HG03025 (cell line): ENCODE measurements around the gene SCART1.

Source experiments
- ATAC-seq: cut with Tn5 transposase; IDR thresholded peaks from one replicate; pipeline ENCODE4 v1.9.1; 2021; ENCODE audit warnings: mild to moderate bottlenecking, moderate library complexity; ENCODE audit not compliant: unreplicated experiment, low FRiP score

The SCART1 gene

DNA sequence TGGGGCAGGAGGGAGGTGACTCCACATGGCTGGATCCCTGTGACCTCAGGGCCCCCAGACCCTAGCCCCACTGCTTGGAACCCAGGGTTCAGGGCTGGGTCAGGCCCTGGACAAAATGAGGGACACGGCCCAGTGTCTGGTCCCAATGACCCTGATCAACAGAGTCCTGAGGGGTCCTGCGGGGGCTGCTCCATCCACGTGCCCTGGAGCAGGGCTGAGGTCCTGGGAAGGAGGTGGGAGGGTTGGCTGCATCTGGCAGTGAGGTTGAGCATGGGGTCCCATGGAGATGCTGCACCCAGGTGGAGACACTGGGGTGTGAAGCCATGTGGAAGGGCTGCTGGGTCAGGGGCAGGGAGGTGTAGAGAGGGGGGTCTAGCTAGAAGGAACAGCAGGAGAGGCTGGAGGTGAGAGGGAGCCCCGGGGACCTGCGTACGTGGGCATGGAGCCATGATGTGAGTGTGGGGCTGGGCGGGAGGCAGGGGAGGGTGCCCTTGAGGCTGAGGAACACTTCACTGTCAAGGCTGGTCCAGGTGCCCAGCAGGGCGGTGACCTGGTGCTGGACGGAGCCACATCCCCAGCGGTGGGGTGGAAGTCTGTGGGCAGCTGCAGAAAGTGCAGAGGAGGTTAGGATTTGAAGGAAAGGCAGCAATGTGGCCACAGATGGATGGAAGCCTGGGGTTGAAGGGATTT lies 604 bp downstream of the SCART1 start:
- ATAC-seq = no peak

DNA sequence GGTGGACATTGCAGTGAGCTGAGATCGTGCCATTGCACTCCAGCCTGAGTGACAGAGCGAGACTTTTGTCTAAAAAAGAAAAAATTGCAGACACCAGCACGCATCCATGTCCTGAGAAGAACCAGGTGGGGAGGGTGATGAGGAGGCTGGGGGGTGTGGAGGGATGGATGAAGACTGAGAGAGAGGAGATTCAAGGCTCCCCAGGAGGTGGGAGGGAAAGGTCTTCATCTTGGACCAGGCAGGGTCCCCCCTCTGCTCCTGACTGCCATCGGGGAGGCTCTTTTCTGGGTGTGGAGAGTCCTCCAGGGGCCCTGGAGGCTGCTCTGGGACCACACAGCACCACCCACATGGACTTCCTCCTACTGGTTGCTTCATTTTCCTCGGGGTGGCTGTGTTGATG lies 1.5 kb downstream of the SCART1 start:
- ATAC-seq = no peak

DNA sequence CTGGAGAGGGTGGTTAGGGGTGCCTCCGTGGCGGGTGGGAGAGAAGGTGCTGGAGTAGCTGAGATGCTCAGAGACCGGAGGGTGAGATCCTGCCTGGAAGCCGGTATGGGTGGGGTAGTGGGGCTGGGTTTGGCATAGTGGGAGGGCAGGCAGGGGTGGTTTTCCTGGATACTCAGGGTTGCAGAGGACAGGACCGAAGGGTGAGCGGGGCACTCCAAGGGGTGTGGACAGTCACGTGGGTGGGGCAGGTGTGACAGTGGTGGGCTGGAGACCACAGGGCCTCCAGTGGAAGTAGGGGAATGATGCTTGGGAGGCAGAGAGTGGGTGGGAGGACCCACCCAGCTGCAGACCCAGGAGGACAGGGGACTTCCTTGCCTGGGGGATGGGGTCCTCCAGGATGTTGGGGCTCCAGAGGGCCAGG lies 1.9 kb downstream of the SCART1 start:
- no peak for ATAC-seq

DNA sequence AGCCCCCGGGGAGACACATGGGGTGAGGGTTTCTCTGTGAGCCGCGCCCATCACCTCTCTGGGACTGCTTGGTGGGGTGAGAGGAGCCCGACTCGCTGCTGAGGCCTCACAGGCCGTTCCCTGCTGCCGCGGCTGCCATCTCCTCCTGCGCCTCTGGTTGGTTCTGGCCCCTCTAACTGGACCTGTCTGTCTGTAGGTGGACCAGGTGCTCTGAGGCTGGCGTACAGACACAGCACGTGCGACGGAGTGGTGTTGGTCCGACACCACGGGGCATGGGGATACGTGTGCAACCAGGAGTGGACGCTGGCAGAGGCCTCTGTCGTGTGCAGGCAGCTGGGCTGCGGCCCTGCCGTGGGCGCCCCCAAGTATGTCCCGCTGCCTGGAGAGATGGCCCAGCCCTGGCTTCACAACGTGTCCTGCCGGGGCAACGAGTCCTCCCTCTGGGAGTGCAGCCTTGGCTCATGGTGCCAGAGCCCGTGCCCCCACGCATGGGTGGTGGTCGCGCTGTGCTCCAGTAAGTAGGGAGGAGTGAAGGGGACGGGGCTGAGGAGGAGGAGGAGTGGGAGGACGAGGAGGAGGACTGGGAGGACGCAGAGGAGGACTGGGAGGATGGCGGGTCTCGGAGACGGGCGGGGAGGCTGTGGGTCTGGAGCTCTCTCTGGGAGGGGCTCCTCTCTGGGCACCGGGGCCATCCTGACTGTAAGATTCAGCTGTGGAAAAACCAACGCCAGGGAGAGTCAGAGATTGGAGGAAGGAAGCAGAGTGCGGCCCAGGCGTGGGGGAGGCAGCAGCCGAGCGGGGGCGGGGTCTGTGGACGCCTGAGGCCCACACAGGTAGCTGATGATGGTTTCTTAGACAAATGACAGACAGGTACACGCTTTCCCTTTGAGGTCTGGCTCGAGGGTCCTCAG lies 2.6 kb downstream of the SCART1 start:
- ATAC-seq = no peak

DNA sequence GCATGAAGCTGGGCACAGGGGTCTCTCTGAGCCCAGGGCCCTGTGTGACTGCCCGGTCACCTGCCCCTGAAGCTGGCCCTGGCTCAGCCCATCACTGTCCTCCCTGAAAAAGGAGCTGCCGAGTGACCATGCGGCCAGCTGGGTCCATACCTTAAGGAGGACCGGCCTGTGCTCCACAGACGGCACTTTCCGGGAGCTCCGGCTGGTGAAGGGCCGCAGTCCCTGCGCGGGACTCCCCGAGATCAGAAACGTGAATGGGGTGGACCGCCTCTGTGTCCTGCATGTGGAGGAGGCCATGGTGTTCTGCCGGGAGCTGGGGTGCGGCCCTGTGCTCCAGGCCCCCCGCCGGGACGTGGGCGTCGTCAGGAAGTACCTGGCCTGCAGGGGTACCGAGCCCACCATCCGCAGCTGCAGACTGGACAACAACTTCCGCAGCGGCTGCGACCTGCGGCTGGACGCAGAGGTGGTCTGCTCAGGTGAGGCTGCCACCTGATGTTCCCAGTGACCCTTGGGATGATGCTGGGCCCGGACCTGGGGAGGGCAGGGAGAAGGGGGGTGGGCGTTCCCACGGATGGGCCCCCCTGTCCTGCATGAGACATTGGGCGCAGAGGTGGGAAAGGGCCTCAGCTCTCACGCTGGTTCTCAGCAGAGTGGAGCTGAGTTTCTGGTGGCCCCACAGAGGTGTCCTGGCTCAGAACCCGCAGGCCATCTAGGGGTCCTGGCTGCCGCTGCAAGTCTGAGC lies 3.5 kb downstream of the SCART1 start:
- ATAC-seq = no peak

DNA sequence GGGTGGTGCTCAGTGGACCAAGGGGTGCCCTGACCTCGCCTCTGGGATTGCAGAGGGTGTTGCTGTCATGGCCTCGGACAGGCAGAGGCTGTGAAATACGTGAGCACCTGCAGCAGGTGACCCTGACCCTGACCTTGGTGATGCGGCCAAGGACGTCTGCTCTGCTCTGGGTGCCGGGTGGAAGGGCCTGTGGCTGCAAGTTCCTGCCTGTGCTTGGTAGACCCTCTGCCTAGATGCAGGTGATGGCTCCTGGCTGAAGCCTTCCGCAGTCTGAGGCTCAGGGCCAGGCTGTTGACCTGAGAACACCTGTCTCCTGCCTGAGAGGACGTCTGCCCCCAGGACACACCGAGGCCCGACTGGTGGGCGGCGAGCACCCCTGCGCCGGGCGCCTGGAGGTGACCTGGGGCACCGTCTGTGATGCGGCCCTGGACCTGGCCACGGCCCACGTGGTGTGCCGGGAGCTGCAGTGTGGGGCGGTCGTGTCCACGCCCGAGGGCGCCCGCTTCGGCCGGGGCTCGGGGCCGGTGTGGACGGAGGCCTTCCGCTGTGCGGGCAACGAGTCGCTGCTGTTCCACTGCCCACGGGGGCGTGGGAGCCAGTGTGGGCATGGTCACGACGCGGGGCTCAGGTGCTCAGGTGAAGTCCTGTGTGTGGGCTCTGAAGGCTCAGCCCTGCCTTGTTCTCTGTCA lies 4.4 kb downstream of the SCART1 start:
- no peak for ATAC-seq

DNA sequence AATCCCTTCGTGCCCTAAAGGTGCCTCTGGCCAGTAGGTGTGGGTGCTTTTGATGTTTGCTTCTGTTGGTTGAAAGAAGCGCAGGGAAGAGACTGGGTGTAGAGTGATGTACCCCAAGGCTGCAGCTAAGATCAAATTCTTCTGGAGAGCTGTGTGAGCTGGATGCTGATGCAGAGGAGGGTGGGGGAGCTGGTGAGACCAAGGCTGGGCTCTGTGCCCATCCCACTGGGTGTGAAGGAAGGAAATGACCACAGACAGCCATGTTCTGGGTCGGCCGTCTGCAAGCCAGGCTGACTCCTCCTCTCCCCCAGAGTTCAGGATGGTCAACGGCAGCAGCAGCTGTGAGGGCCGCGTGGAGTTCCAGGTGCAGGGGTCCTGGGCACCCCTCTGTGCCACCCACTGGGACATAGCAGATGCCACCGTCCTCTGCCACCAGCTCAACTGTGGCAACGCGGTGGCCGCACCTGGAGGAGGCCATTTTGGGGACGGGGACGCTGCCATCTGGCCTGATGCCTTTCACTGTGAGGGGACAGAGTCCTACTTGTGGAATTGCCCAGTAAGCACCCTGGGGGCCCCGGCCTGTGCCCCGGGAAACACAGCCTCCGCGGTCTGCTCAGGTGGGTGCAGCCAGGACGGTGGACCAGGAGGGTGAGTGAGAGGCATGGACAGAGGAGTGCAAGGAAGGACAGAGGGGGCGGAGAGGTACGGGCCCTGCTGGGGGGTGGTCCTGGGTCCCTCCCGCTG lies 5.1 kb downstream of the SCART1 start:
- no peak for ATAC-seq

DNA sequence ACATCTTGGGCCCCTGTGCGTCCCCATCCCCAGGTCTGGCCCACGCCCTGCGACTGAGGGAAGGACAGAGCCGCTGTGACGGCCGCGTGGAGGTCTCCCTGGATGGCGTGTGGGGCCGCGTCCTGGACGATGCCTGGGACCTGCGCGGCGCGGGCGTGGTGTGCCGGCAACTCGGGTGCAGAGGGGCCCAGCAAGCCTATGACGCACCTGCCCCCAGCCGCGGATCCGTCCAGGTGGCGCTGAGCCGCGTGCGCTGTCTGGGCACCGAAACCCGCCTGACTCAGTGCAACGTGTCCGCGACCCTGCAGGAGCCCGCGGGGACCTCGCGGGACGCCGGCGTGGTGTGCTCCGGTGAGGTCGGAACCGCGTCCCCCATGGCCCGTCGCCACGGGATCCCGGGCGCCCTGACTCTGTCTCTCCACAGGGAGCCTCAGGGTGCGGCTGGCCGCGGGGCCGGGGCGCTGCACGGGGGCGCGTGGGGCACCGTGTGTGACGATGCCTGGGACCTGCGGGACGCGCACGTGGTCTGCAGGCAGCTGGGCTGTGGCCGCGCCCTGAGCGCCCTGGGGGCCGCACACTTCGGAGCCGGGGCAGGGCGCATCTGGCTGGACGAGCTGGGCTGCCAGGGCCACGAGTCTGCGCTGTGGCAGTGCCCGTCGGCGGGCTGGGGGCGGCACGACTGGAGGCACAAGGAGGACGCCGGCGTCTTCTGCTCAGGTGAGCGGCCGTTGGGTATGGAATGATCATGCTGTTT lies 5.9 kb downstream of the SCART1 start:
- no peak for ATAC-seq

DNA sequence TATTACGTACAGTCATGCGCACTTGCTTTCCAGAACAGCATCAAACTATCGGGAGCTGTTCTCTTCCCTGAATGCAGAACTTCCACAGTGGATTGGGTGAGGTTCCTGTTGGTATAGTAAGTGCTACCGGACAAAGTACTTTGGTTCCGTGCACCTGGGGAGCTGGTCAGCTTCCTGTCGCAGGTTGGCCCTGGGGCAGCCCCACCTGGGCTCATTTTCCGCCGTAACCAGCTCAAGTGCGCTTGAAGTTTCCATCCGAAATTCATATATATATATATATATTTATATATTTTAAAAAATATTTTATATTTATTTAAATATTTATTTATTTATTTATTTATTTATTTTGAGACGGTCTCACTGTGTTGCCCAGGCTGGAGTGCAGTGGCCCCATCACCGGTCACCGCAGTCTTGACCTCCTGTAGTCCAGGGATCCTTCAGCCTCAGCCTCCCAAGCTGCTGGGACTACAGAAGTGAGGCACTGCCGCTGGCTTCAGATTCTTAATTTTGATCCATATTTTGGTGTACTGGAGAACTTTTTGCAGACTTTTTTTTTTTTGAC lies 6.5 kb downstream of the SCART1 start:
- no peak for ATAC-seq

DNA sequence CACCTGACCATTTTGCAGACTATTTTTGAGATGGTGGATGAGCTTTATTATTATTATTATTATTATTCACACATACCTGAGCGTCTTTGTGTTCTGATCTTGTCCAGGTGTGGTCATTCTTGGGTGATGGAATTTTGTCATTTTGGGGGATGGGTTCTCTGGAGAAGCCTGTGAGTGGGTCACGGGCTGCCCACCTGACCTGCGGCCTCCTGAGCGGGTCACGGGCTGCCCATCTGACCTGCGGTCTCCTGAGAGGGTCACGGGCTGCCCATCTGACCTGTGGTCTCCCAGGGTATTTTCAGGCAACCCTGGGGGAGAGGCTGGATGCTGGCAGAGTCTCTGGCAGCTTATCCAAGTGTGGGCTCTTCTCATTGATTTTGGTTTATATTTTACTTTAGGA lies 7.3 kb downstream of the SCART1 start:
- no peak for ATAC-seq

DNA sequence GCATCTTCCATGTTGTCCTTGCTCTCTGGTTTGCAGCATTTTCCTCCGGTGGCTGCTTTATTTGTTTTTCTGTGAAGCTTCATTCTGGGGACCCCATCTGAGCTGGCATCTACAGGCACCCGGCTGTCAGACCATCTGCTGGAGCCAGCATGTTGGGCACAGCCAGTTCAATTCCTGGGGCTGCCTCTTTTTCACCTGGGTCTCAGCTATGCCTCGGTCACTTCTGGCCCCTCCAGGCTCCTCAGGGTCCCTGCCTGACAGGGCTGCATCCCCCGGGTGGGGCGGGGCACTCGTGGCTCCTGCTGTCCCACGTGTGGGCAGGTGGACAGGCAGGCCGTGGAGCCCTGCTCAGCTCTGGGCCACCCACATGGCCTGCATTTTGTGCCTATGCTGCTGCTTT lies 8.1 kb downstream of the SCART1 start:
- no peak for ATAC-seq

DNA sequence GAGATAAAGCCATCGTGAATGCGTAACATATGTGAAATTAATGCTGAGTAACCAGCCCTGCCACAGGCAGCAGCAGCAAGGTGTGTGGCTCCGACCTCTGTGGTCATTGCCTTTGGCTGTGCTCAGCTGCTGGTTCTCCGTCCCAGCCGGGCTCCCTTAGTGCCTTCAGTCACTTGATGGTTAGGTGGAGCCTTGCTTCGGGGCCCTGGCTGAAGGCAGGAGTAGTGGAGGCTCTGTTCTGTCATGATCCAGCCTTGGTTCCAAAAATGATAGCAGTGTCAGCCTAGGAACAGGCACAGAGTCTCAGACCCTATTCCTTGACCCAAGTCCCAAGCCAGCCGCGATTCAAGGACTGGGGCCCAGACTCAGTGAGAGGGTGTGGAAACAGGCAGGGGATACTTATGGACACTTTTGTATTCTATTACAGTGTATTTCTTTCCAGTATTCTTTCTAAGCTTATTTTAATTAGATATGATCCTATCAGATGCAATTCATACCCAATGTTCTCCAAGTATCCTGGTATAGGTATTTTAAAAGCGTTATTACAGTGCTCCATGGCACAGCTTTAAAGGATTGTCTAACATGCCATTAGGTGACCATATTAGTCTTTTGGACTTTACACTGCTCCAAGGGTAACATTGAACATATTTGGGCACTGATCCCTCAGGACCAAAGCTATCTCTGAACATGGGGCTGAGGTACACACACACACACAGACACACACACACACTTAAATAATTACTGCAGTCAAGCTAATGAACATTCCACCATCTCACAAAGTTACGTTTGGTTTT lies 9.0 kb downstream of the SCART1 start:
- no peak for ATAC-seq

DNA sequence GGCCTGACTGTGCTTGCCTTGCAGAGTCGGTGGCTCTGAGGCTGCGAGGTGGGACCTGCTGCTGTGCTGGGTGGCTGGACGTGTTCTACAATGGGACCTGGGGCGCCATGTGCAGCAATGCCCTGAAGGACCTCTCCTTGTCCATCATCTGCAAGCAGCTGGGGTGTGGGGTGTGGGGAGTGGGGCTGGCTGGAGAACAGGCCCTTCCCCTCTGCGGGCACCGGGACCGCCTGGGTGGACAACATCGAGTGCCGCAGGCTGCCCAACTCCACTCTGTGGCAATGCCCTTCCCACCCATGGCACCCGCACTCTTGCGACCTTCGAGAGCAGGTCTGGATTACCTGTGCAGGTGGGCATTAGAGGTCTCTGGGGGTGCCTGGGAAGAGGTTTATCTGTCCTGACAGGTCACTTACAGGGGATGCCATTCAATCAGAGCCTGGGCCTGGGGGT lies 10.9 kb downstream of the SCART1 start:
- no peak for ATAC-seq

DNA sequence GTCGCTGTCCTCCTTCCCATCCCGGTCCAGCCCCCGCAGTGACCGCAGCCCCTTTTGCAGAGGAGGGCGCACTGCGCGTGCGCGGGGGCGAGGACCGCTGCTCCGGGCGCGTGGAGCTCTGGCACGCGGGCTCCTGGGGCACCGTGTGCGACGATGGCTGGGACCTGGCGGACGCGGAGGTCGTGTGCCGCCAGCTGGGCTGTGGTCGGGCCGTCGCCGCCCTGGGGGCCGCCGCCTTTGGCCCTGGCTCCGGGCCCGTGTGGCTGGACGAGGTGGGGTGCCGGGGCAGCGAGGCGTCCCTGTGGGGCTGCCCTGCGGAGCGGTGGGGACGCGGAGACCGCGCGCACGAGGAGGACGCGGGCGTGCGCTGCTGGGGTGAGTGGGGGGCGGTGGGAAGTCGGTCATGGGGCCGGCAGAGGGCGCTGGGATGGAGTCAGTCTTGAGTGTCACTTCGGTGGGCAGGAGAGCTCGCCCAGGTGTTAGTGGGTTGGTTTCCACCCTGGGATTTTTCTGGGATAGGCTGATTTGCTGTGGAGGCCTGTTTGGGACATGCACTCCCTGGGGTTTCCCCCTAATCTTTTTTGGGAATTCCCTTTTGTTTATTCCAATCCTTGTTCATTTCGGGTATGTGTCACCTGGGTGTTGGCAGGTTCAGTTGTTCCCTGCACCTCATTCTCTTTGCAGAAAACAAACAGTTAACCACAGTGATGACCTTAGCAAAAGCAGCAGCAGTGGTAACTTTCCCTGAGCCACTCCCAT lies 11.6 kb downstream of the SCART1 start:
- no peak for ATAC-seq

DNA sequence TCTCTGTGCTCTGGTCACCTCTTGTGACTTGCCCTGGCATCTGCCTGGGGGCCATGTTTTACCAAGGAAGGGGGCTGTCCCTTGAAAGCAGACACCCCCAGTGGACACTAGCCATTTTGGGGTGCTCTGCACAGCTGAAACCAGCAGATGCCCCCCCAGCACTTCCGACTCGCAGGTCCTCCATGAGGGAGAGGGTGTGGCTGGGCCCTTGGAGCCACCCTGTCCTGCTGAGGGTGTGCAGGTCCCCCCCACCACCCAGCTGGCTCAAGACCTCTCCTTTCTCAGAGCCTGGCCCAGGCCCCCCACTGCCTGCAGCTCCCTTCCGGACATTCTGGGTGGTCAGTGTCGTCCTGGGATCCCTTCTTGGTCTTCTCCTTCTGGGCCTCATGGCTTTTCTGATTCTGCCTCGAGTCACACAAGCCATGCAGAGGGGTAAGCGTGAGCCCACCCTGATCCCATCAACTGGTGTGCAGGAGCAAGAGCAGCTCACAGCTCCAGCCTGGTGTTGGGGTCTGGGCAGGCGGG lies 12.3 kb downstream of the SCART1 start:
- ATAC-seq = no peak

DNA sequence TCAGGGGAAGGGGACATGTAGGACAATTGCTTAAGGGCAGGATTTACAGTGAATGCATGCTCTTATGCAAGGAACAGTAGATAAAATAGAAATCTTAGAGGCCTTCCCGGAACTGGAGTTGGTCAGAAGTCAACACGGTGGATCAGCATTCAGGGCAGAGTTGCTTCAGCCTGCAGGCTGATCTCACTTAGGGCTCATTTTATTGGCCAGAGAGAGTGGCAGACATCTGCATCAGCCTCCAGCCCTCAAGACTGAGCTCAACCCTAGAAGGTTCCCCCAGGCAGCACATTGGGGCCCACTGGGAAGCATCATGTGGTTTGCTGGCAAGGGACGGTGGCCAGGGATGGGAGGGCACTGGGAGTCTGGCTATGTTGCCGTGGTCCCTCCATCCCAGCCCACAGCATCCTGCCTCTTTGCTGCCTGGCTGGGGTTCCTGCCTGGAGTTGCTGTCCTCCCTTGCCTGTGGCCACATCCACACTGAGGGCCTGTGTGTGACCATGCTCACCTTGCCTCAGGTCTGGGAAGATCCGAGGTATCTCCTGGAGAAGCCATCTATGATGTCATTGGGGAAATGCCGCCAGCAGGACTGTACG lies 13.0 kb downstream of the SCART1 start:
- ATAC-seq = no peak
